Activated gamma-delta T cell treated with anti-CD3 and anti-CD28 coated beads, Interleukin-2, amount 50 U/mL, for 16 hours (primary cell): ENCODE results near the gene GIPR.

ENCODE experiments used
- DNase-seq: peaks from one replicate; pipeline ENCODE4 v3.0.0-alpha.2; 2020; ENCODE audit warnings: low read depth

GIPR gene

DNA sequence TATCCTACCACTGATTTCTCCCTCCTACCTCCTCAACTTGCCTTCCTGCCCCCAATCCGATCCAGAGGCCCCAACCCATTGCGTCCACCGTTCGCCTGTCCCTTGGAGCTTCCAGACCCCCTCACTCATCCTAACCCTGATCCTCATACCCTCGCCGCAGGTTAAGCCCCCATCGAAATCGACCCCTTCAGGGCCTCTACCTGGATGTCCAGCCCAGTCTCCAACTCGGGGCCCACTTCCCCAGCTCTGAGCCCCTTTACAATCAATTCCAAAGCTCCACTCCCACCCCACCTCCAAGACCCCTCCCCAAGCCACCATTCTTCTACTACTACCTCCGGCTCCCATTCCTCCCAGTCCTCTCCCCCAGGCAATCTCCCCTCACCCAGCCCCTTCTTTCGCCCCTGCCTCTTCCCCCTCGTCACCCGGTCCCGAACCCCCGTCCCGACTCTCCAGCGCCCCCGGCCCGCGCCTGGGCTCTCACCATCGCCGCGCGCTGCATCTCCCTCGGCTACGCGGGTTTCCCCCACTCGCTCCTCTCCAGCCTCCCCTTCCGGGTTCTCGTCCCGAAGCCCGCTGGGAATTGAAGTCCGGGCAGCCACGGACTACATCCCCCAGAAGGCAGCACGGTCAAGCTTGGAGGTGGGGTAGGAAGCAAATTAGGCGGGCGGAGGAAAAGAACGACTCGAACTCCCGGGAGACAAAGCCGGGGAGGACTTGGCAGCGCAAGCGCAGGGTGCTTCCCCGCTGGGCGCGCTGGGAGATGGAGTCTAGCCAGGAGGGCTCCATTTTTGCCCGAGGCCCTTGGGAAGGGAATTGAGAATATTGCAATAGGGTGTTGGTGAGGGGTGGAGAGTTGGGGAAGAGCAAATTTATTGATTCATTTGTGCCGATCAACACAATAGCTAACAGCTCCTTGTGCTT, 62.6 kb downstream of the GIPR start, which contains the start of gene FBXO46:
TSS of gene FBXO46 (minus strand) at position 529 of the 921 bp plus-strand sequence. CDS start 17,401 bp downstream, outside the sequence.
- DNase-seq = peak; percentile 86
